ENCODE measurements around the gene ING3. TPM values are rescaled to one million over a fixed set of nuclear protein-coding genes. Genes with fewer than 3 reads are reported as not detected.

The ING3 gene
- total RNA-seq, 1 experiment from 2014 or later: 12.6 TPM

DNA sequence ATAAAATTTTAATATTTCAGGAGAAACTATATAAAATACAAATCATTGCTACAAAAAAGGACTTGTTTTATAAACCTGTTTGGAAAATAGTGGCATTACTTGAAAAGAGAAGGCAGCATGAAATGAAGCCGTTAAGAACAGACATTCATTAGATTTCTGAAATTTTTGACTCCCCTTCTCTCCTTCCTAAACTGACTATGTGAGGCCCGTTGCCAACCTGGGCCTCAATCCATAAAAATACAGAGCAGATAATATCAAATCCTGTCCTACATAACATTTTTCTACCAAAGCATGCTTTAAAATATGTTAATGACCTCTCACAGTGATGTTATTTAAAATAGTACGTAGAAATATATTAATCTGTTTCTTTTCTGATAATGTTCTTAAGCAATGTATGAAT is 34.5 kb upstream of the ING3 start (continued):
- TF ChIP-seq, protein P1, sequence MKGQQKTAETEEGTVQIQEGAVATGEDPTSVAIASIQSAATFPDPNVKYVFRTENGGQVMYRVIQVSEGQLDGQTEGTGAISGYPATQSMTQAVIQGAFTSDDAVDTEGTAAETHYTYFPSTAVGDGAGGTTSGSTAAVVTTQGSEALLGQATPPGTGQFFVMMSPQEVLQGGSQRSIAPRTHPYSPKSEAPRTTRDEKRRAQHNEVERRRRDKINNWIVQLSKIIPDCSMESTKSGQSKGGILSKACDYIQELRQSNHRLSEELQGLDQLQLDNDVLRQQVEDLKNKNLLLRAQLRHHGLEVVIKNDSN (CRISPR knock-in tag; IDR thresholded peaks at IDR 0.05): no peak
- TF ChIP-seq, protein P2, sequence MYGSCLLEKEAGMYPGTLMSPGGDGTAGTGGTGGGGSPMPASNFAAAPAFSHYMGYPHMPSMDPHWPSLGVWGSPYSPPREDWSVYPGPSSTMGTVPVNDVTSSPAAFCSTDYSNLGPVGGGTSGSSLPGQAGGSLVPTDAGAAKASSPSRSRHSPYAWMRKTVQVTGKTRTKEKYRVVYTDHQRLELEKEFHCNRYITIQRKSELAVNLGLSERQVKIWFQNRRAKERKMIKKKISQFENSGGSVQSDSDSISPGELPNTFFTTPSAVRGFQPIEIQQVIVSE (CRISPR knock-in tag; IDR thresholded peaks at IDR 0.05; ENCODE audit: borderline replicate concordance): no peak
- TF ChIP-seq, protein P3, sequence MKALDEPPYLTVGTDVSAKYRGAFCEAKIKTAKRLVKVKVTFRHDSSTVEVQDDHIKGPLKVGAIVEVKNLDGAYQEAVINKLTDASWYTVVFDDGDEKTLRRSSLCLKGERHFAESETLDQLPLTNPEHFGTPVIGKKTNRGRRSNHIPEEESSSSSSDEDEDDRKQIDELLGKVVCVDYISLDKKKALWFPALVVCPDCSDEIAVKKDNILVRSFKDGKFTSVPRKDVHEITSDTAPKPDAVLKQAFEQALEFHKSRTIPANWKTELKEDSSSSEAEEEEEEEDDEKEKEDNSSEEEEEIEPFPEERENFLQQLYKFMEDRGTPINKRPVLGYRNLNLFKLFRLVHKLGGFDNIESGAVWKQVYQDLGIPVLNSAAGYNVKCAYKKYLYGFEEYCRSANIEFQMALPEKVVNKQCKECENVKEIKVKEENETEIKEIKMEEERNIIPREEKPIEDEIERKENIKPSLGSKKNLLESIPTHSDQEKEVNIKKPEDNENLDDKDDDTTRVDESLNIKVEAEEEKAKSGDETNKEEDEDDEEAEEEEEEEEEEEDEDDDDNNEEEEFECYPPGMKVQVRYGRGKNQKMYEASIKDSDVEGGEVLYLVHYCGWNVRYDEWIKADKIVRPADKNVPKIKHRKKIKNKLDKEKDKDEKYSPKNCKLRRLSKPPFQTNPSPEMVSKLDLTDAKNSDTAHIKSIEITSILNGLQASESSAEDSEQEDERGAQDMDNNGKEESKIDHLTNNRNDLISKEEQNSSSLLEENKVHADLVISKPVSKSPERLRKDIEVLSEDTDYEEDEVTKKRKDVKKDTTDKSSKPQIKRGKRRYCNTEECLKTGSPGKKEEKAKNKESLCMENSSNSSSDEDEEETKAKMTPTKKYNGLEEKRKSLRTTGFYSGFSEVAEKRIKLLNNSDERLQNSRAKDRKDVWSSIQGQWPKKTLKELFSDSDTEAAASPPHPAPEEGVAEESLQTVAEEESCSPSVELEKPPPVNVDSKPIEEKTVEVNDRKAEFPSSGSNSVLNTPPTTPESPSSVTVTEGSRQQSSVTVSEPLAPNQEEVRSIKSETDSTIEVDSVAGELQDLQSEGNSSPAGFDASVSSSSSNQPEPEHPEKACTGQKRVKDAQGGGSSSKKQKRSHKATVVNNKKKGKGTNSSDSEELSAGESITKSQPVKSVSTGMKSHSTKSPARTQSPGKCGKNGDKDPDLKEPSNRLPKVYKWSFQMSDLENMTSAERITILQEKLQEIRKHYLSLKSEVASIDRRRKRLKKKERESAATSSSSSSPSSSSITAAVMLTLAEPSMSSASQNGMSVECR (CRISPR knock-in tag; IDR thresholded peaks at IDR 0.05; ENCODE audit: borderline replicate concordance): no peak
- no peak for TF ChIP-seq ATF1 (CRISPR knock-in tag; IDR thresholded peaks at IDR 0.05)
- no peak for TF ChIP-seq IRF2 (CRISPR knock-in tag; IDR thresholded peaks at IDR 0.05; ENCODE audit: borderline replicate concordance, low read depth)

DNA sequence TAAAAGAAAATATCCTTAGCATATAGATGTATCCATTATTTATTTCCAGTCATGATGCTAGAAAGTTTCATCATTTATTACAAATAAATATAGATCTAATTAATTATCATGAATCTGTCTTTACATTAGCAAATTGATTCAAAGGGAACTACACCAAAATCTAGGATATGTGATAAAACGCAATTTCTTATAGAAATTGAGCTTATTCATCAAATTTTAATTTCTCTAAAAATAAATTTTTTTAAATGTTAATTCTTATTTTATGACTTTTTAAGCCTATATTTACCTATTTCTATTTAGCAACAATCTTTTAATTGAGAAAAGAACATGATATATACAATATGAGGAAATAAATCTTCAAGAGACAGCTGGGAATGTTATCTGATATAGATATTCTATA is 34.0 kb upstream of the ING3 start:
- Mint-ChIP-seq H3K27ac (no peak overlapping the region), H3K9me3 (no peaks in the 10 kb centered on the region), H3K4me1 (peaks cover 4% of the 10 kb centered on the region; the same call in 1 of the 2 replicates), H3K36me3 (no peaks in the 10 kb centered on the region), H3K4me3 (no peak overlapping the region), H3K27me3 (ENCODE audit: low read depth) (no peaks in the 10 kb centered on the region)
- DNase-seq (ENCODE audit: low spot score) (no peak), ATAC-seq (no peak)
- POLR2A ChIA-PET: no interaction called here
- CTCF ChIA-PET: no interaction called here
- TF ChIP-seq, protein P4, sequence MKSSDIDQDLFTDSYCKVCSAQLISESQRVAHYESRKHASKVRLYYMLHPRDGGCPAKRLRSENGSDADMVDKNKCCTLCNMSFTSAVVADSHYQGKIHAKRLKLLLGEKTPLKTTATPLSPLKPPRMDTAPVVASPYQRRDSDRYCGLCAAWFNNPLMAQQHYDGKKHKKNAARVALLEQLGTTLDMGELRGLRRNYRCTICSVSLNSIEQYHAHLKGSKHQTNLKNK (CRISPR knock-in tag; IDR thresholded peaks at IDR 0.05): no peak
- no peak for TF ChIP-seq CREM (CRISPR knock-in tag; IDR thresholded peaks at IDR 0.05)
- no peak for TF ChIP-seq NFYB (CRISPR knock-in tag; conservative IDR thresholded peaks at IDR 0.05; ENCODE audit: low read depth)
- TF ChIP-seq, protein P5, sequence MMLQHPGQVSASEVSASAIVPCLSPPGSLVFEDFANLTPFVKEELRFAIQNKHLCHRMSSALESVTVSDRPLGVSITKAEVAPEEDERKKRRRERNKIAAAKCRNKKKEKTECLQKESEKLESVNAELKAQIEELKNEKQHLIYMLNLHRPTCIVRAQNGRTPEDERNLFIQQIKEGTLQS (CRISPR knock-in tag; conservative IDR thresholded peaks at IDR 0.05): no peak
- TF ChIP-seq, protein P6, sequence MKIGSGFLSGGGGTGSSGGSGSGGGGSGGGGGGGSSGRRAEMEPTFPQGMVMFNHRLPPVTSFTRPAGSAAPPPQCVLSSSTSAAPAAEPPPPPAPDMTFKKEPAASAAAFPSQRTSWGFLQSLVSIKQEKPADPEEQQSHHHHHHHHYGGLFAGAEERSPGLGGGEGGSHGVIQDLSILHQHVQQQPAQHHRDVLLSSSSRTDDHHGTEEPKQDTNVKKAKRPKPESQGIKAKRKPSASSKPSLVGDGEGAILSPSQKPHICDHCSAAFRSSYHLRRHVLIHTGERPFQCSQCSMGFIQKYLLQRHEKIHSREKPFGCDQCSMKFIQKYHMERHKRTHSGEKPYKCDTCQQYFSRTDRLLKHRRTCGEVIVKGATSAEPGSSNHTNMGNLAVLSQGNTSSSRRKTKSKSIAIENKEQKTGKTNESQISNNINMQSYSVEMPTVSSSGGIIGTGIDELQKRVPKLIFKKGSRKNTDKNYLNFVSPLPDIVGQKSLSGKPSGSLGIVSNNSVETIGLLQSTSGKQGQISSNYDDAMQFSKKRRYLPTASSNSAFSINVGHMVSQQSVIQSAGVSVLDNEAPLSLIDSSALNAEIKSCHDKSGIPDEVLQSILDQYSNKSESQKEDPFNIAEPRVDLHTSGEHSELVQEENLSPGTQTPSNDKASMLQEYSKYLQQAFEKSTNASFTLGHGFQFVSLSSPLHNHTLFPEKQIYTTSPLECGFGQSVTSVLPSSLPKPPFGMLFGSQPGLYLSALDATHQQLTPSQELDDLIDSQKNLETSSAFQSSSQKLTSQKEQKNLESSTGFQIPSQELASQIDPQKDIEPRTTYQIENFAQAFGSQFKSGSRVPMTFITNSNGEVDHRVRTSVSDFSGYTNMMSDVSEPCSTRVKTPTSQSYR (CRISPR knock-in tag; IDR thresholded peaks at IDR 0.05): no peak
- TF ChIP-seq RORB (CRISPR knock-in tag; IDR thresholded peaks at IDR 0.05): no peak
- no peak for TF ChIP-seq GRHL2 (CRISPR knock-in tag; IDR thresholded peaks at IDR 0.05; ENCODE audit: insufficient replicate concordance, severe bottlenecking)
- TF ChIP-seq, protein P7, sequence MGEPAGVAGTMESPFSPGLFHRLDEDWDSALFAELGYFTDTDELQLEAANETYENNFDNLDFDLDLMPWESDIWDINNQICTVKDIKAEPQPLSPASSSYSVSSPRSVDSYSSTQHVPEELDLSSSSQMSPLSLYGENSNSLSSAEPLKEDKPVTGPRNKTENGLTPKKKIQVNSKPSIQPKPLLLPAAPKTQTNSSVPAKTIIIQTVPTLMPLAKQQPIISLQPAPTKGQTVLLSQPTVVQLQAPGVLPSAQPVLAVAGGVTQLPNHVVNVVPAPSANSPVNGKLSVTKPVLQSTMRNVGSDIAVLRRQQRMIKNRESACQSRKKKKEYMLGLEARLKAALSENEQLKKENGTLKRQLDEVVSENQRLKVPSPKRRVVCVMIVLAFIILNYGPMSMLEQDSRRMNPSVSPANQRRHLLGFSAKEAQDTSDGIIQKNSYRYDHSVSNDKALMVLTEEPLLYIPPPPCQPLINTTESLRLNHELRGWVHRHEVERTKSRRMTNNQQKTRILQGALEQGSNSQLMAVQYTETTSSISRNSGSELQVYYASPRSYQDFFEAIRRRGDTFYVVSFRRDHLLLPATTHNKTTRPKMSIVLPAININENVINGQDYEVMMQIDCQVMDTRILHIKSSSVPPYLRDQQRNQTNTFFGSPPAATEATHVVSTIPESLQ (CRISPR knock-in tag; IDR thresholded peaks at IDR 0.05): no peak
- TF ChIP-seq SMAD4 (CRISPR knock-in tag; IDR thresholded peaks at IDR 0.05): no peak
- no peak for TF ChIP-seq HMGA2 (CRISPR knock-in tag; IDR thresholded peaks at IDR 0.05)
- TF ChIP-seq, protein P8, sequence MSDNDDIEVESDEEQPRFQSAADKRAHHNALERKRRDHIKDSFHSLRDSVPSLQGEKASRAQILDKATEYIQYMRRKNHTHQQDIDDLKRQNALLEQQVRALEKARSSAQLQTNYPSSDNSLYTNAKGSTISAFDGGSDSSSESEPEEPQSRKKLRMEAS (CRISPR knock-in tag; IDR thresholded peaks at IDR 0.05): no peak
- no peak for TF ChIP-seq ZBTB21 (CRISPR knock-in tag; IDR thresholded peaks at IDR 0.05; ENCODE audit: borderline replicate concordance)
- no peak for TF ChIP-seq JAZF1 (CRISPR knock-in tag; IDR thresholded peaks at IDR 0.05)
- TF ChIP-seq TCF7 (CRISPR knock-in tag; IDR thresholded peaks at IDR 0.05; ENCODE audit: low read depth): no peak
- TF ChIP-seq, protein P9, sequence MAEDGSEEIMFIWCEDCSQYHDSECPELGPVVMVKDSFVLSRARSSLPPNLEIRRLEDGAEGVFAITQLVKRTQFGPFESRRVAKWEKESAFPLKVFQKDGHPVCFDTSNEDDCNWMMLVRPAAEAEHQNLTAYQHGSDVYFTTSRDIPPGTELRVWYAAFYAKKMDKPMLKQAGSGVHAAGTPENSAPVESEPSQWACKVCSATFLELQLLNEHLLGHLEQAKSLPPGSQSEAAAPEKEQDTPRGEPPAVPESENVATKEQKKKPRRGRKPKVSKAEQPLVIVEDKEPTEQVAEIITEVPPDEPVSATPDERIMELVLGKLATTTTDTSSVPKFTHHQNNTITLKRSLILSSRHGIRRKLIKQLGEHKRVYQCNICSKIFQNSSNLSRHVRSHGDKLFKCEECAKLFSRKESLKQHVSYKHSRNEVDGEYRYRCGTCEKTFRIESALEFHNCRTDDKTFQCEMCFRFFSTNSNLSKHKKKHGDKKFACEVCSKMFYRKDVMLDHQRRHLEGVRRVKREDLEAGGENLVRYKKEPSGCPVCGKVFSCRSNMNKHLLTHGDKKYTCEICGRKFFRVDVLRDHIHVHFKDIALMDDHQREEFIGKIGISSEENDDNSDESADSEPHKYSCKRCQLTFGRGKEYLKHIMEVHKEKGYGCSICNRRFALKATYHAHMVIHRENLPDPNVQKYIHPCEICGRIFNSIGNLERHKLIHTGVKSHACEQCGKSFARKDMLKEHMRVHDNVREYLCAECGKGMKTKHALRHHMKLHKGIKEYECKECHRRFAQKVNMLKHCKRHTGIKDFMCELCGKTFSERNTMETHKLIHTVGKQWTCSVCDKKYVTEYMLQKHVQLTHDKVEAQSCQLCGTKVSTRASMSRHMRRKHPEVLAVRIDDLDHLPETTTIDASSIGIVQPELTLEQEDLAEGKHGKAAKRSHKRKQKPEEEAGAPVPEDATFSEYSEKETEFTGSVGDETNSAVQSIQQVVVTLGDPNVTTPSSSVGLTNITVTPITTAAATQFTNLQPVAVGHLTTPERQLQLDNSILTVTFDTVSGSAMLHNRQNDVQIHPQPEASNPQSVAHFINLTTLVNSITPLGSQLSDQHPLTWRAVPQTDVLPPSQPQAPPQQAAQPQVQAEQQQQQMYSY (CRISPR knock-in tag; IDR thresholded peaks at IDR 0.05): no peak
- TF ChIP-seq TP53 (CRISPR knock-in tag; IDR thresholded peaks at IDR 0.05): no peak
- TF ChIP-seq SP1 (CRISPR knock-in tag; conservative IDR thresholded peaks at IDR 0.05): no peak
